ENCODE data around the gene ZNF598. TPM values are rescaled to one million over a fixed set of nuclear protein-coding genes. Genes with fewer than 3 reads are reported as not detected.

ZNF598 gene
- total RNA-seq, 1 donor from 2014 or later, result 52.7 TPM

- peaks cover 35% of the 10 kb centered on the region for H3K4me1 Mint-ChIP-seq
- H3K27ac Mint-ChIP-seq, result no peak overlapping the region
- no peaks in the 10 kb centered on the region for H3K27me3 Mint-ChIP-seq (ENCODE audit: low read depth)
- peaks cover 2% of the 10 kb centered on the region for H3K36me3 Mint-ChIP-seq
- no peaks in the 10 kb centered on the region for H3K9me3 Mint-ChIP-seq
- DNase-seq (ENCODE audit: low spot score in 2 of 2, unreplicated experiment in 2 of 2), result no peak
- TF ChIP-seq, protein P1, sequence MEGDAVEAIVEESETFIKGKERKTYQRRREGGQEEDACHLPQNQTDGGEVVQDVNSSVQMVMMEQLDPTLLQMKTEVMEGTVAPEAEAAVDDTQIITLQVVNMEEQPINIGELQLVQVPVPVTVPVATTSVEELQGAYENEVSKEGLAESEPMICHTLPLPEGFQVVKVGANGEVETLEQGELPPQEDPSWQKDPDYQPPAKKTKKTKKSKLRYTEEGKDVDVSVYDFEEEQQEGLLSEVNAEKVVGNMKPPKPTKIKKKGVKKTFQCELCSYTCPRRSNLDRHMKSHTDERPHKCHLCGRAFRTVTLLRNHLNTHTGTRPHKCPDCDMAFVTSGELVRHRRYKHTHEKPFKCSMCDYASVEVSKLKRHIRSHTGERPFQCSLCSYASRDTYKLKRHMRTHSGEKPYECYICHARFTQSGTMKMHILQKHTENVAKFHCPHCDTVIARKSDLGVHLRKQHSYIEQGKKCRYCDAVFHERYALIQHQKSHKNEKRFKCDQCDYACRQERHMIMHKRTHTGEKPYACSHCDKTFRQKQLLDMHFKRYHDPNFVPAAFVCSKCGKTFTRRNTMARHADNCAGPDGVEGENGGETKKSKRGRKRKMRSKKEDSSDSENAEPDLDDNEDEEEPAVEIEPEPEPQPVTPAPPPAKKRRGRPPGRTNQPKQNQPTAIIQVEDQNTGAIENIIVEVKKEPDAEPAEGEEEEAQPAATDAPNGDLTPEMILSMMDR (IDR thresholded peaks at IDR 0.05; ENCODE audit: unreplicated experiment), result no peak
- no peak overlapping the region for H3K4me3 Mint-ChIP-seq
Observed at GRCh38 chr16:2031081-2031577, 21.5 kb upstream of the ZNF598 start.

DNA sequence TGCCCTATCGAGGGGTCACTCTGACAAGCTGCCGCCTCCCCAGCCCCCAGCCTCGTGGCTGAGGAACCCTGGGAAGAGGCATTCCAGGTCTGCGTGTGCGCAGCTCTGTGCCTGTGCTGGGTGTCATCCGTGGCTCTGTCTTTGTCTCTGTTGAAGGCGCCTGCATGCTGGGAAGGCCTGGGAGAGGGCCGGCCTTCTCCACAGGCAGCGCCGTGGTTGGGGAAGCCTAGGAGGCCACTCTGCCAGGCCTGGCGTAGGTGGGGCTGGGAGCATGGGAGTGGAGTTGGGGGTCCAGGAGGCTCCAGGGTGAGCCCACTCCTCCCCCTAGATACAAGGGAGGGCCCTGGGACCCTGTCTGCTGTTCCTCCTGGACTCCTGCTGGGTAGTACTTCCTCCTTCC lies 20.4 kb upstream of the ZNF598 start:
- Mint-ChIP-seq H3K36me3 (peaks cover 2% of the 10 kb centered on the region), H3K4me1 (peaks cover 29% of the 10 kb centered on the region), H3K27ac (no peak overlapping the region), H3K4me3 (no peak overlapping the region), H3K9me3 (no peaks in the 10 kb centered on the region), H3K27me3 (ENCODE audit: low read depth) (no peaks in the 10 kb centered on the region)
- TF ChIP-seq, protein P1 (IDR thresholded peaks at IDR 0.05; ENCODE audit: unreplicated experiment), result no peak
- DNase-seq (ENCODE audit: low spot score in 2 of 2, unreplicated experiment in 2 of 2), result no peak

- TF ChIP-seq, protein P1 (IDR thresholded peaks at IDR 0.05; ENCODE audit: unreplicated experiment), result no peak
- peaks cover 2% of the 10 kb centered on the region for H3K36me3 Mint-ChIP-seq
- H3K27me3 Mint-ChIP-seq (ENCODE audit: low read depth), result no peaks in the 10 kb centered on the region
- no peaks in the 10 kb centered on the region for H3K9me3 Mint-ChIP-seq
- no peak overlapping the region for H3K4me3 Mint-ChIP-seq
- H3K4me1 Mint-ChIP-seq, result peaks cover 25% of the 10 kb centered on the region
- no peak for DNase-seq (ENCODE audit: low spot score in 2 of 2, unreplicated experiment in 2 of 2)
- H3K27ac Mint-ChIP-seq, result no peak overlapping the region
Observed at GRCh38 chr16:2029350-2029749, 19.7 kb upstream of the ZNF598 start.

DNA sequence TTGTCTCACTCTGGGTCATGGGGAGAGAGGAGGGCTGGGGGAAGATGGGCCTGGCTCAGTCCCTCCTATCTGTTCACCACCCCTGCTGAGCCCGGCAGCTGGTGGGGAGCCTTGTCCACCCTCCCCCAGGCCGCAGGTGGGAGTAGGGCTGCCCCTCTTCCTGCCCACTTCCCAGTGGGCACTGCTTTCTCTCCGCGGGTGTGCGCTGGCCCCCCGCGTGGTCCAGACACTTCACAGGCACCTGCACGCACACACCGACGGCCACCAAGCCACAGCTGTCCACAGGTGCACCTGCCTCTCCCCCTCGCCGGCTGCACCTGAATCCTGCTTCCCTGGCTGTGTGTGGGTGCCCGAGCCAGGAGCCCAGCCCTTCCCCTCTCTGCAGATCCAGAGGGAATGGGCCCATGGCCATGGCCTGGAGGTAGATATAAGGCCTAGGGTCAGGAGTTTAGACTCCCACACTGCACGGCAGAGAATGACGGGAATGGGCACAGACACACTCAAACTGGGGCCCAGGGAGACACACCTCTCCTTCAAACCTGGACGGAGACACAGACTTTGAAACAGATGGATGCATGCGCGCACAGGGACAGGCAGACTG lies 19.1 kb upstream of the ZNF598 start:
- Mint-ChIP-seq H3K36me3 (peaks cover 2% of the 10 kb centered on the region), H3K9me3 (no peaks in the 10 kb centered on the region), H3K4me3 (no peak overlapping the region), H3K27me3 (ENCODE audit: low read depth) (no peaks in the 10 kb centered on the region), H3K4me1 (peaks cover 26% of the 10 kb centered on the region), H3K27ac (no peak overlapping the region)
- TF ChIP-seq, protein P1 (IDR thresholded peaks at IDR 0.05; ENCODE audit: unreplicated experiment), result no peak
- DNase-seq (ENCODE audit: low spot score in 2 of 2, unreplicated experiment in 2 of 2), result no peak

- no peak overlapping the region for H3K27ac Mint-ChIP-seq
- TF ChIP-seq, protein P1 (IDR thresholded peaks at IDR 0.05; ENCODE audit: unreplicated experiment), result no peak
- peak overlapping the region; percentile 79 for H3K4me3 Mint-ChIP-seq
Observed at GRCh38 chr16:2028146-2028545, 18.5 kb upstream of the ZNF598 start.

More at GRCh38 chr16:2028146-2028545, 18.5 kb upstream of the ZNF598 start:
- H3K9me3 Mint-ChIP-seq, result no peaks in the 10 kb centered on the region
- DNase-seq (ENCODE audit: low spot score in 2 of 2, unreplicated experiment in 2 of 2), result no peak
- H3K36me3 Mint-ChIP-seq, result peaks cover 2% of the 10 kb centered on the region
- H3K27me3 Mint-ChIP-seq (ENCODE audit: low read depth), result no peaks in the 10 kb centered on the region
- H3K4me1 Mint-ChIP-seq, result peaks cover 24% of the 10 kb centered on the region

Measured in mesothelial cell of epicardium (in vitro differentiated cells).